GM21723 (cell line): Measurements from ENCODE around the gene ATXN1.
A peak's percentile ranks its signal among the peaks of the same experiment; 100 is the strongest.

Source experiments
- ATAC-seq: cut with Tn5 transposase; IDR thresholded peaks from one replicate; pipeline ENCODE4 v1.9.1; 2021; ENCODE audit warnings: mild to moderate bottlenecking, moderate library complexity; ENCODE audit not compliant: unreplicated experiment

The ATXN1 gene

GRCh38 chr6:16762550-16763477 is 1.6 kb upstream of the ATXN1 start:
- peak; percentile 35 for ATAC-seq

- ATAC-seq = peak; percentile 3
Measured at GRCh38 chr6:16762268-16762549, 949 bp upstream of the ATXN1 start.

GRCh38 chr6:16761471-16762267 is 409 bp upstream of the ATXN1 start:
- ATAC-seq = peak; percentile 65

GRCh38 chr6:16759646-16760515 is 1.4 kb downstream of the ATXN1 start:
- peak; percentile 41 for ATAC-seq

GRCh38 chr6:16759181-16759645 is 2.0 kb downstream of the ATXN1 start:
- no peak for ATAC-seq

- ATAC-seq = no peak
Measured at GRCh38 chr6:16758163-16758975, 2.9 kb downstream of the ATXN1 start.

- no peak for ATAC-seq
Measured at GRCh38 chr6:16757332-16757731, 3.9 kb downstream of the ATXN1 start.

GRCh38 chr6:16756660-16757255 is 4.5 kb downstream of the ATXN1 start:
- no peak for ATAC-seq

- ATAC-seq = no peak
Measured at GRCh38 chr6:16755544-16755943, 5.7 kb downstream of the ATXN1 start.

GRCh38 chr6:16754876-16755275 is 6.4 kb downstream of the ATXN1 start:
- ATAC-seq = no peak

- ATAC-seq = no peak
Measured at GRCh38 chr6:16754274-16754673, 7.0 kb downstream of the ATXN1 start.

GRCh38 chr6:16753341-16753740 is 7.9 kb downstream of the ATXN1 start:
- no peak for ATAC-seq

- ATAC-seq = no peak
Measured at GRCh38 chr6:16752206-16752866, 8.9 kb downstream of the ATXN1 start.

GRCh38 chr6:16751251-16751946 is 9.9 kb downstream of the ATXN1 start:
- no peak for ATAC-seq

GRCh38 chr6:16750566-16750965 is 10.7 kb downstream of the ATXN1 start:
- no peak for ATAC-seq

- no peak for ATAC-seq
Measured at GRCh38 chr6:16749516-16750485, 11.5 kb downstream of the ATXN1 start.

- no peak for ATAC-seq
Measured at GRCh38 chr6:16748025-16748319, 13.3 kb downstream of the ATXN1 start.
